Activated CD8-positive, alpha-beta T cell treated with anti-CD3 and anti-CD28 coated beads for 36 hours (primary cell): ENCODE measurements around the gene MT1H. TPM values are rescaled to one million over a fixed set of nuclear protein-coding genes. Genes with fewer than 3 reads are reported as not detected.
"Not testable (repeated sequence)": the region's sequence is repeated elsewhere in the genome, so short reads cannot be mapped to it uniquely, and the experiment has no call there.

Source experiments
- ATAC-seq: fragments of 200-7000 bp; cut with Tn5 transposase; one replicate; pipeline ENCODE4 v1.10.0; 2021; ENCODE audit warnings: mild to moderate bottlenecking, moderate library complexity
- CTCF ChIA-PET: fragments of 350-600 bp; sonication (Branson Sonifier 250); formaldehyde crosslinking; loops from one replicate; lab custom pipeline; 2021; ENCODE audit warnings: antibody characterized with exemption; lab: Charles Lee
- POLR2A ChIA-PET: fragments of 350-600 bp; sonication (Branson Sonifier 250); formaldehyde crosslinking; loops from one replicate; lab custom pipeline; 2021; ENCODE audit warnings: antibody characterized with exemption; lab: Charles Lee
- DNase-seq: peaks from one replicate; pipeline ENCODE4 v3.0.0-alpha.2; 2020
- H3K27ac Mint-ChIP-seq: one replicate; pipeline ENCODE4 v1.8.0; 2021; ENCODE audit warnings: mild to moderate bottlenecking, mixed read lengths
- H3K27me3 Mint-ChIP-seq: one replicate; pipeline ENCODE4 v1.8.0; 2021; ENCODE audit warnings: mixed read lengths
- H3K36me3 Mint-ChIP-seq: one replicate; pipeline ENCODE4 v1.8.0; 2021; ENCODE audit warnings: low read depth, mixed read lengths
- H3K4me1 Mint-ChIP-seq: one replicate; pipeline ENCODE4 v1.8.0; 2021; ENCODE audit warnings: low read depth, mixed read lengths
- H3K4me3 Mint-ChIP-seq: one replicate; pipeline ENCODE4 v1.8.0; 2021; ENCODE audit warnings: mild to moderate bottlenecking, moderate library complexity, mixed read lengths
- H3K9me3 Mint-ChIP-seq: one replicate; pipeline ENCODE4 v1.8.0; 2021; ENCODE audit warnings: mixed read lengths
- CTCF ChIP-seq: fragments of 200-600 bp; IDR thresholded peaks from one replicate; pipeline ENCODE4 v1.8.0; 2022; ENCODE audit warnings: antibody characterized with exemption, mild to moderate bottlenecking
- intact Hi-C: fragments of 100-400 bp; cut with micrococcal nuclease; formaldehyde crosslinking; loops from one replicate; pipeline ENCODE4 v1.10.0; 2022
- total RNA-seq, 2 experiments: library from RNA; stranded (reverse); gene quantifications; one replicate each; pipeline ENCODE4 v1.2.3, GENCODE V29; 2021

The MT1H gene
- total RNA-seq, 2 experiments from 2014 or later: 2.3 to 2.7 TPM

DNA sequence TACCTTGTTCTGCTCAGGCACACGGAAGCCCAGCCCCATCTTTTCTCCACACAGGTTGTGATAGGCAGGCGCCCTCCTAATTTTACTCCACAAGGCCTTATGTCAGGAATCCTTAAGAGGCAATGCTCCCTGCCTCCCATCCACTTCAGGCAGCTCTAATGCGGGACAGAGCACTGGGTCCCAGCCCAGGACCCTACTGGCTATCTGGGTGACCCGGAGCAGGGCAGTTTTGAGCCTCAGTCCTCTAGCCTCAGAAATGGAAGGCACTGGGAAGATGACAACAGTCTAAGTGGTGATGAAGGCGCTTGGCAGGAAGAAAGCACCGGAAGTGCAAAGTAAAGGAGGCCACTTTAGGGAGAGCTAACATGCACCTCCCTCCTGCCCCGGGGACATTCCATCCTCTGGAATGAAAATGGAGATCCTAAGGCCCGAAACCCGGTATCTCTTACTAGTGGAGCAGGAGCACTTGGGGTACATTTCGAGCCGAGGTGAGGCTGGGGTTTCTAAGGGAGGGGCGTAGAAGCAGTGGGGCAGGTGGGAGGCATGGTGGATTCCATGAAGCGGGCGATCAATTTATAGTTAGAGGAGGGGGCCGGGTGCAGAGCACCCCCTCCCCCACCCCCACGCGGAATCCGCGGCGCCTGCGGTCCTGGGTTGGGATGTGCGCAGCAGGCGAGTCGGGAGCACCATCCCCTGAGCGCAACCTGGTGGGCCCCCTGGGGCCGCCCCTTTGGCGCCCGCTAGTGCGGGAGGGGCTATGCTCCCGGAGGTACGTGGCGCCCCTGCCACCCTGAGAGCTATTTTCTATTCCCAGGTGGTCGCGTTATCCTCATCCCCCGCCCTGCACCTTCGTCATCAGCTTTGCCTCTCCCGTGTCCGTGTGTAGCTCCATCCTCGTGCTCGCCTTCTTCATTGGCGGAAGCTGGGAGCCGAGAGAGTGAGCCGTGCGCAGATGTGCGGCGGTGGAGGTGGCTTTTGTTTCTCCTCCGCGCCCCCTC lies 7.0 kb upstream of the MT1H start:
- Mint-ChIP-seq H3K4me3 (peak overlapping the region; percentile 77), H3K9me3 (no peaks in the 10 kb centered on the region), H3K27me3 (peaks cover 30% of the 10 kb centered on the region), H3K36me3 (peaks cover 5% of the 10 kb centered on the region), H3K27ac (peak overlapping the region; percentile 84), H3K4me1 (peaks cover 20% of the 10 kb centered on the region)
- ATAC-seq (peak; percentile 63), DNase-seq (peak; percentile 64)
- no peak for TF ChIP-seq CTCF
- ChIA-PET POLR2A (interaction anchor here (0.6 to 2.5 kb wide), 4 partner anchors 11 to 30 kb away, joined by 3 to 11 read pairs (median 7); partner anchors contain the start of genes MT1B, MT1M and MT1X), CTCF (interaction anchor here (0.7 to 1.6 kb wide), 3 partner anchors 11 to 19 kb away, joined by 3 read pairs; no protein-coding TSS in a partner anchor)
- intact Hi-C loops: no loop called here

DNA sequence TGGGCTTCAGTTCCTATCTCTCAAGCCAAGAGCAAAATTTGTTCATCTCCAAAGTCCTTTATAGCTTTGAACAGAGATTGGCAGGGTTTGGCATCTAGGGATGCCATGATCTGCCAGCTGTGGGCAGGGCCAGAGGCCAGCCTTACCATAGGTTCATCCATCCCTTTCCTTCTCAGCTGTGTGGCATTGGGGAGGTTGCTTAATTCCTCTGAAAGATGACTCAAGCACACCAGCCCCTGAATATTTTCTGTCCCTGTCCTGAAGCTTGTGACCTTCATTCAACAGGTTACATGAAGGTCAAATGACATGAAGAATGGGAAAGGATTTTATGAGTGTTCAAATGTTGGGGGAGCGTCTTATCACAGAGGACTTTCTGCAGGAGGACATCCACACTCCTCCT lies 5.1 kb upstream of the MT1H start:
- H3K9me3 Mint-ChIP-seq: no peaks in the 10 kb centered on the region
- no peak for ATAC-seq
- no peak overlapping the region for H3K4me3 Mint-ChIP-seq
- no peak for DNase-seq
- CTCF ChIA-PET: interaction anchor here (0.6 to 1.6 kb wide), 3 partner anchors 18 to 81 kb away, joined by 3 read pairs; no protein-coding TSS in a partner anchor
- peaks cover 46% of the 10 kb centered on the region for H3K27me3 Mint-ChIP-seq
- no peak for TF ChIP-seq CTCF
- H3K4me1 Mint-ChIP-seq: peaks cover 24% of the 10 kb centered on the region
- intact Hi-C loops: no loop called here
- H3K27ac Mint-ChIP-seq: no peak overlapping the region
- POLR2A ChIA-PET: no interaction called here
- H3K36me3 Mint-ChIP-seq: peaks cover 5% of the 10 kb centered on the region

DNA sequence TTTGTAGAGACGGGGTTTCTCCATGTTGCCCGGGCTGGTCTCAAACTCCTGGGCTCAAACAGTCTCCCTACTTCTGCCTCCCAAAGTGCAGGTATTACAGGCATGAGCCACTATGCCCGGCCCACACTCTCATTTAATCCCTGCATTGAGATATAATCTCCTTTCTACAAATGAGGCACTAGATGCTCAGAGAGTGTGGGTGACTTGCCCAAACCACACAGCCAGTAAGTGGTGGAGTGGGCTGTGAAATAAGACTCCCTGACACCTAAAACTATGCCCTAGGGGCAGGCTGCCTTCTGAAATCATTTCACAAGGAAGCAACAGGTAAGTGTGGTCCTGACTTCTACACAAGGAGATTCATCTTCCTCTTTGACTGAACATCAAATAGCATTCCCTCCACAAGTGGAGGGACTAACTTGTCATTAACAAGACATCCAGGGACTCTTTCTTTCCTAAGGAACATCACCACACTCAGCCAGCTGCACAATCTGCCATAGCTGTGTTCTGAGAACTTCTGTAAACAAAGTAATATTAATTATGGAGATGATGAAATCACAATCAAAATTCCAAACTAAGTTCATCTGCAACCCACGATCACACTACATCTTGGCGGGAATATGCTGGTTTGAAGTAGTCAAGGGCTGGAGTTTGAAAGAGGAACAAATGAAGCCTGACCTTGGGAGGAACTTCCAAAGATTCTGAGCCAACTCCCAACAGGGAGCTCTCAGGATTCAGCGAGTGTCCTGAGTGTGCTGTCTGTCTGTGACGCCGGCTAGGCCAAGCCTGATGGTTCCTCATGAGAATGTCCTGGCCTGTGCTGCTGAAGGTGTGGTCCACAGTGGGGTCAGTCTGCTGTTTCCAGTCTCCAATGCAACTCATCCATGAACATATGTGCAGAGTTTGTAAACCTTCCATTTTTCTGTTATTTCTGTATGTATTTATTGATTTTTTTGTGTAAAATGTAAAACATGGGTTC lies 4.0 kb upstream of the MT1H start:
- ATAC-seq, H3K27ac Mint-ChIP-seq, POLR2A ChIA-PET, H3K9me3 Mint-ChIP-seq, CTCF ChIA-PET, H3K4me3 Mint-ChIP-seq, DNase-seq, H3K36me3 Mint-ChIP-seq, intact Hi-C loops: not testable (repeated sequence)
- peaks cover 56% of the 10 kb centered on the region for H3K27me3 Mint-ChIP-seq
- H3K4me1 Mint-ChIP-seq: peaks cover 27% of the 10 kb centered on the region

DNA sequence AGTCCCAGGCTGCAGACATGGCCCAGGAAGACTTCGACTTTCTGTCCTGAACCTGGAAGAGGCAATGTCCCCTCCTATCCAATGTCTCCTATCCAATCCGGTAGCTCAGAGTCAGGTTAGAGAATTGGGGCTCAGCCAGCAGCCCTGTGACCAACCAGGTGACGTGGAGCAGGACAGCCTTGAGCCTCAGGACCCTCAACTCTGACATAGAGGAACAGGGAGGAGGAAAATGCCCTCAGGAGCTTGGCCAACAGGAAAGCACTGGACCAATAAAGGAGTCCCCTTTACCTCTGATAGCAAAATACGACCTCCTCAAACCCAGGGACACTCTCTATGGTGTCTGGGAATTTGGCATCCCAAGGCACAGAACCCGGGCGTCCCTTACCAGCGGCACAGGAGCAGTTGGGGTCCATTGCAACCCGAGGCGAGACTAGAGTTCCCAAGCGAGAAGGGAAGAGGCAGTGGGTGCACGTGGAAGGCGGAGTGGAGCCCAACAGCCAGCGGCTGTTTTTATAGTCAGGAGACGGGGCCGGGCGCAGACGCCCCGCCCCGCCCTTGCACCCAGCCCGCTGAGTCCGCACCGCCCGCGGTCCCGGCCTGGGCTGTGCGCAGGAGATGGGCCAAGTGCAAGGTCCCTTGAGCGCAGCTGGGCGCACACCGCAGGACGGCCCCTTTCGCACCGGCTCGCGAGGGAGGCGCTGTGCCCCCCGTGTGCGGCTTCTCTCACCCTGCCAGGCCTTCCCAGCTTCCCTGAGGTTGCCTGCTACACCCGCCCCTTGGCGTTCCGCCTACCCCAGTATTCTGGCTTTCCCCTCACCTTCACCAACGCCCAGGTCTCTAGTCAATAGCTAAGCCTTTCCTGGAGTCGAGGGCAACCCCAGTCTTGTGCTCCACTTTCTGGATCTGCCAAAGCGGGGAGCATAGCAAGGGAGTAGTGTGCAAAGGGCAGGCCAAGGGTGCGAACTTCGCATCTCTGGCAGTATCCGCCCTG lies 1.7 kb upstream of the MT1H start, which contains the start of gene MT1G:
Gene MT1G, minus strand, starts transcription at position 485 of the 991 bp plus-strand sequence. Its CDS starts 72 bp downstream, at position 413.
- peak; percentile 58 for DNase-seq
- peak within 1 kb of the TSS; percentile 65 for H3K4me3 Mint-ChIP-seq
- peak; percentile 75 for ATAC-seq
- CTCF ChIA-PET: interaction anchor here (1.0 to 2.0 kb wide), 2 partner anchors 34 to 91 kb away, joined by 3 to 8 read pairs; no protein-coding TSS in a partner anchor
- H3K27me3 Mint-ChIP-seq: peaks cover 72% of the 10 kb centered on the region
- H3K27ac Mint-ChIP-seq: no peak within 1 kb of the TSS
- no peaks in the 10 kb centered on the region for H3K9me3 Mint-ChIP-seq
- H3K36me3 Mint-ChIP-seq: peaks cover 2% of the 10 kb centered on the region
- TF ChIP-seq CTCF: no peak
- intact Hi-C loops: no loop called here
- H3K4me1 Mint-ChIP-seq: peaks cover 20% of the 10 kb centered on the region
- POLR2A ChIA-PET: interaction anchor here (1.0 to 3.8 kb wide), 6 partner anchors 9 to 34 kb away, joined by 3 to 13 read pairs (median 4); partner anchors contain the start of gene MT1X
